Right lobe of liver (tissue), 4 donors: ENCODE measurements around the gene BEST4.

Source experiments
- CTCF ChIP-seq, 4 donors: fragments of 200-600 bp in 3 of 4; fragments of 450-650 bp in 1 of 4; IDR thresholded peaks; one replicate each; pipeline versions ENCODE4 v1.5.1 to v1.8.0; 2016 to 2022; ENCODE audit warnings: antibody characterized with exemption in 4 of 4, mild to moderate bottlenecking in 2 of 4
- POLR2A ChIP-seq: fragments of 450-650 bp; IDR thresholded peaks from one replicate; pipeline ENCODE4 v1.6.1; 2017; ENCODE audit warnings: antibody characterized with exemption, mild to moderate bottlenecking
- donor health status: DM: no; HTN: no; CAD: no.
- donor health status: DM: no; HTN: no; CAD: no.
- donor health status: DM: no; HTN: yes; CAD: no.

GRCh38 chr1:44792736-44793502 lies 4.9 kb upstream of the BEST4 start:
- TF ChIP-seq CTCF (IDR thresholded peaks at IDR 0.05) (no peak), POLR2A (no peak)
